OCI-LY3 (cell line): Measurements from ENCODE around the gene FSTL4.

ENCODE experiments used
- H2AFZ ChIP-seq: fragments of 200-600, 300-600 bp; shearing (Covaris generic); 2 replicates; pipeline ENCODE4 v1.6.0; 2014; ENCODE audit warnings: antibody characterized with exemption, low read depth, low read length
- H3K27ac ChIP-seq: fragments of 200-600, 300-600 bp; sonication (generic); 2 replicates; pipeline ENCODE4 v1.5.1; 2014; ENCODE audit warnings: mild to moderate bottlenecking, low read length, moderate library complexity, mixed read lengths
- H3K27me3 ChIP-seq: fragments of 200-600, 300-600 bp; sonication (generic); 2 replicates; pipeline ENCODE4 v1.6.1; 2014; ENCODE audit warnings: low read depth, low read length, mixed read lengths
- H3K36me3 ChIP-seq: fragments of 200-600, 300-600 bp; sonication (generic); replicated peaks from 2 replicates; pipeline ENCODE3; 2014; ENCODE audit warnings: low read depth, low read length, mixed read lengths
- H3K4me1 ChIP-seq: fragments of 300-600, 200-600 bp; sonication (generic); 2 replicates; pipeline ENCODE4 v1.6.1; 2014; ENCODE audit warnings: low read length, mixed read lengths
- H3K4me2 ChIP-seq: fragments of 200-600, 300-600 bp; sonication (generic); 2 replicates; pipeline ENCODE4 v1.6.1; 2014; ENCODE audit warnings: low read length, mixed read lengths
- H3K4me3 ChIP-seq: fragments of 300-600, 200-600 bp; sonication (generic); 2 replicates; pipeline ENCODE4 v1.5.1; 2014; ENCODE audit warnings: antibody characterized with exemption, mild to moderate bottlenecking, low read length, moderate library complexity
- H3K79me2 ChIP-seq: fragments of 300-600, 200-600 bp; shearing (Covaris generic); 2 replicates; pipeline ENCODE4 v1.6.1; 2014; ENCODE audit warnings: mild to moderate bottlenecking, low read length, mixed read lengths
- H3K9ac ChIP-seq: fragments of 300-600, 200-600 bp; shearing (Covaris generic); 2 replicates; pipeline ENCODE4 v1.6.0; 2014; ENCODE audit warnings: mild to moderate bottlenecking, low read length, moderate library complexity
- H3K9me3 ChIP-seq: fragments of 200-600, 300-600 bp; shearing (Covaris generic); 2 replicates; pipeline ENCODE4 v1.6.1; 2014; ENCODE audit warnings: low read length, mixed read lengths; ENCODE audit not compliant: insufficient read depth
- H4K20me1 ChIP-seq: fragments of 200-600, 300-600 bp; sonication (generic); 2 replicates; pipeline ENCODE4 v1.6.1; 2016; ENCODE audit warnings: low read length, mixed read lengths; ENCODE audit not compliant: insufficient read depth
- CTCF ChIP-seq: fragments of 200-600, 300-600 bp; sonication (generic); IDR thresholded peaks from 2 replicates; pipeline ENCODE4 v1.5.1; 2014; ENCODE audit warnings: antibody characterized with exemption, low read length, low read depth
- EZH2phosphoT487 ChIP-seq: fragments of 200-600 bp; shearing (Covaris generic); IDR thresholded peaks from 2 replicates; pipeline ENCODE4 v1.6.1; 2018; ENCODE audit warnings: antibody characterized with exemption, mixed run types, low read depth

Gene FSTL4

GRCh38 chr5:133562554-133562953 is 49.8 kb downstream of the FSTL4 start:
- TF ChIP-seq EZH2phosphoT487 (no peak), CTCF (no peak)
- Histone ChIP-seq H3K79me2 (no peaks in the 10 kb centered on the region), H3K27ac (no peak overlapping the region), H3K27me3 (0 out of 2 replicates have a peak, but pooled peaks cover 7% of the 10 kb centered on the region), H3K36me3 (no peaks in the 10 kb centered on the region), H4K20me1 (no peaks in the 10 kb centered on the region; the same call in 1 of the 2 replicates), H3K4me3 (no peak overlapping the region), H3K4me2 (no peak overlapping the region), H3K9me3 (no peaks in the 10 kb centered on the region), H3K9ac (no peak overlapping the region), H2AFZ (no peak overlapping the region), H3K4me1 (peaks cover 14% of the 10 kb centered on the region)

GRCh38 chr5:133559960-133560359 is 52.4 kb downstream of the FSTL4 start:
- no peaks in the 10 kb centered on the region for H3K9me3 ChIP-seq
- H3K4me3 ChIP-seq: no peak overlapping the region
- H3K36me3 ChIP-seq: no peaks in the 10 kb centered on the region
- peaks cover 13% of the 10 kb centered on the region for H3K27me3 ChIP-seq
- H4K20me1 ChIP-seq: no peaks in the 10 kb centered on the region
- peaks cover 7% of the 10 kb centered on the region for H3K4me1 ChIP-seq
- no peak overlapping the region for H3K4me2 ChIP-seq
- H2AFZ ChIP-seq: no peak overlapping the region
- H3K79me2 ChIP-seq: no peaks in the 10 kb centered on the region
- H3K27ac ChIP-seq: no peak overlapping the region
- no peak overlapping the region for H3K9ac ChIP-seq
- no peak for TF ChIP-seq CTCF
- no peak for TF ChIP-seq EZH2phosphoT487

GRCh38 chr5:133556551-133556950 is 55.8 kb downstream of the FSTL4 start:
- Histone ChIP-seq H3K4me3 (no peak overlapping the region), H3K4me1 (peaks cover 3% of the 10 kb centered on the region; the same call in 1 of the 2 replicates), H3K27ac (no peak overlapping the region), H3K9me3 (no peaks in the 10 kb centered on the region), H2AFZ (no peak overlapping the region), H3K79me2 (no peaks in the 10 kb centered on the region), H3K36me3 (no peaks in the 10 kb centered on the region), H3K9ac (no peak overlapping the region), H4K20me1 (no peaks in the 10 kb centered on the region), H3K27me3 (peaks cover 13% of the 10 kb centered on the region), H3K4me2 (no peak overlapping the region)
- TF ChIP-seq EZH2phosphoT487 (no peak), CTCF (no peak)

GRCh38 chr5:133554279-133554678 is 58.1 kb downstream of the FSTL4 start:
- Histone ChIP-seq H3K4me3 (no peak overlapping the region), H3K79me2 (no peaks in the 10 kb centered on the region), H3K27ac (no peak overlapping the region), H3K4me2 (no peak overlapping the region), H3K4me1 (peaks cover 3% of the 10 kb centered on the region; the same call in 1 of the 2 replicates), H3K27me3 (peaks cover 13% of the 10 kb centered on the region), H3K9ac (no peak overlapping the region), H3K9me3 (no peaks in the 10 kb centered on the region), H4K20me1 (no peaks in the 10 kb centered on the region), H3K36me3 (no peaks in the 10 kb centered on the region), H2AFZ (no peak overlapping the region)
- TF ChIP-seq CTCF: no peak
